Activated T-cell treated with anti-CD3 and anti-CD28 coated beads for 1 hour (primary cell): ENCODE results near the gene GRHL1.
"Not testable (repeated sequence)": the region's sequence is repeated elsewhere in the genome, so short reads cannot be mapped to it uniquely, and the experiment has no call there.

Source experiments
- DNase-seq: peaks from one replicate; pipeline ENCODE4 v3.0.0-alpha.2; 2020; ENCODE audit warnings: low read depth

GRHL1 gene

DNA sequence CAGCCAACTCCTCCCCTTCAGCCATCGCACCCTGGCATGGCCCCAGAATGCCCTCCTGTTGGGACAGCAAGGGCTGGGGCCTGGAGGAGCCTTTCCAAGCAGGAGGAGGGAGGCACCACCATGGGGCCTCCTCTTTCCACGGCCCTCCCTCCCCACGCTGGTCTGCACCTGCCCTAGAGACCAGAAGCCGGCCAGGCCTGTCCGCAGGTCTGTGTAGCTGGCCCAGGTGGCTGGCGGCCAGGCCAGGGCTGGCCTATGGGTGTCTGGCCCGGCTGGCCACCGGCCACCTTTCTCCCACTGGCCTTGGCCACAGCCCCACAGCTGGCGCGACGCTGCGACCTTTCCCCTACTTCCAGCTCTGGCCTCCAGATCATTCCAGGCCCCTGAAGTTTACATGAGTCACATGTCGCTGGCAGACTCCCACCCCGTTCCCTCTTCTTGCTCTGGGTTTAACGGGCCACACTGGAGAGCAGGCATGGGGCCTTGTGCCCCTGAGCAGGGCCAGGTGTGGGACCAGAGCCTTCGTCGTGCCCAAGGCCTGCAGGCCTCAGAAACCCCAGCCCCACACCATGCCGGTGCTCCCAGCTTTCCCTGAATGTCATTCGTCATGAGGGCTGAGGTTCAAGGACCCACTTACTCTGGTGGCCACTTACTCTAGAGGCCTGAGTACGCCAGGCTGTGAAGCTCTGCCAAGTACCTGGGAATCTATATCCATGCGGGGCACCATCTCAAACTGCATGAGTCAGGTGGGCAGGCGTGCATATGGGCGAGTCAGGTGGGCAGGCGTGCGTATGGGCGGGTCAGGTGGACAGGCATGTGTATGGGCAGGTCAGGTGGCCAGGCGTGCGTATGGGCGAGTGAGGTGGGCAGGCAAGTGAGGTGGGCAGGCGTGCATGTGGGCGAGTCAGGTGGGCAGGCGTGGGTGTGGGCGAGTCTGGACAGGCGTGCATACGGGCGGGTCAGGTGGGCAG lies 58.6 kb downstream of the GRHL1 start:
- DNase-seq = no peak

DNA sequence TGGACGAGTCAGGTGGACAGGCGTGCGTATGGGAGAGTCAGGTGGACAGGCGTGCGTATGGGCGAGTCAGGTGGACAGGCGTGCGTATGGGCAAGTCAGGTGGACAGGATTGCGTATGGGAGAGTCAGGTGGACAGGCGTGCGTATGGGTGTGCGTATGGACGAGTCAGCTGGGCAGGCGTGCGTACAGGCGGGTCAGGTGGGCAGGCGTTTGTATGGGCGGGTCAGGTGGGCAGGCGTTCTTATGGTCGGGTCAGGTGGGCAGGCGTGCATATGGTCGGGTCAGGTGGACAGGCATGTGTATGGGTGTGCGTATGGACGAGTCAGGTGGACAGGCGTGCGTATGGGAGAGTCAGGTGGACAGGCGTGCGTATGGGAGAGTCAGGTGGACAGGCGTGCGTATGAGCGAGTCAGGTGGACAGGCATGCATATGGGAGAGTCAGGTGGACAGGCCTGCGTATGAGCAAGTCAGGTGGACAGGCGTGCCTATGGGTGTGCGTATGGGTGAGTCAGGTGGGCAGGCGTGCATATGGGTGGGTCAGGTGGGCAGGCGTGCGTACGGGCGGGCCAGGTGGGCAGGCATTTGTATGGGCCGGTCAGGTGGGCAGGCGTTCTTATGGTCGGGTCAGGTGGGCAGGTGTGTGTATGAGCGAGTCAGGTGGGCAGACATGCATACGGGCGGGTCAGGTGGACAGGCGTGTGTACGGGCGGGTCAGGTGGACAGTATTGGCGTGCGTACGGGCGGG lies 59.5 kb downstream of the GRHL1 start:
- not testable (repeated sequence) for DNase-seq

GRCh38 chr2:10011606-10012325 lies 60.3 kb downstream of the GRHL1 start:
- not testable (repeated sequence) for DNase-seq

DNA sequence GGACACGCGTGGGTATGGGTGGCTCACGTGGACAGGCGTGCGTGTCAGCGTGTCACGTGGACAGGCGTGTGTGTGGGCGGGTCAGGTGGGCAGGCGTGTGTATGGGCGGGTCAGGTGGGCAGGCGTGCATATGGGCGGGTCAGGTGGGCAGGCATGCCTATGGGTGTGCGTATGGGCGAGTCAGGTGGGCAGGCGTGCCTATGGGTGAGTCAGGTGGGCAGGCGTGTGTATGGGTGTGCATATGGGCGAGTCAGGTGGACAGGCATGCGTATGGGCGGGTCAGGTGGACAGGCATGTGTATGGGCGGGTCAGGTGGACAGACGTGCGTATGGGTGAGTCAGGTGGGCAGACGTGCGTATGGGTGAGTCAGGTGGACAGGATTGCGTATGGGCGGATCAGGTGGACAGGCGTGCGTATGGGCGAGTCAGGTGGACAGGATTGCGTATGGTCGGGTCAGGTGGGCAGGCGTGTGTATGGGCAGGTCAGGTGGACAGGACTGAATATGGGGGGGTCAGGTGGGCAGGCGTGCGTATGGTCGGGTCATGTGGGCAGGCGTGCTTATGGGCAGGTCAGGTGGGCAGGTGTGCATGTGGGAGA lies 61.0 kb downstream of the GRHL1 start:
- DNase-seq = not testable (repeated sequence)

- no peak for DNase-seq
These were observed 61.5 kb downstream of the GRHL1 start for GRCh38 chr2:10012963-10013461.

DNA sequence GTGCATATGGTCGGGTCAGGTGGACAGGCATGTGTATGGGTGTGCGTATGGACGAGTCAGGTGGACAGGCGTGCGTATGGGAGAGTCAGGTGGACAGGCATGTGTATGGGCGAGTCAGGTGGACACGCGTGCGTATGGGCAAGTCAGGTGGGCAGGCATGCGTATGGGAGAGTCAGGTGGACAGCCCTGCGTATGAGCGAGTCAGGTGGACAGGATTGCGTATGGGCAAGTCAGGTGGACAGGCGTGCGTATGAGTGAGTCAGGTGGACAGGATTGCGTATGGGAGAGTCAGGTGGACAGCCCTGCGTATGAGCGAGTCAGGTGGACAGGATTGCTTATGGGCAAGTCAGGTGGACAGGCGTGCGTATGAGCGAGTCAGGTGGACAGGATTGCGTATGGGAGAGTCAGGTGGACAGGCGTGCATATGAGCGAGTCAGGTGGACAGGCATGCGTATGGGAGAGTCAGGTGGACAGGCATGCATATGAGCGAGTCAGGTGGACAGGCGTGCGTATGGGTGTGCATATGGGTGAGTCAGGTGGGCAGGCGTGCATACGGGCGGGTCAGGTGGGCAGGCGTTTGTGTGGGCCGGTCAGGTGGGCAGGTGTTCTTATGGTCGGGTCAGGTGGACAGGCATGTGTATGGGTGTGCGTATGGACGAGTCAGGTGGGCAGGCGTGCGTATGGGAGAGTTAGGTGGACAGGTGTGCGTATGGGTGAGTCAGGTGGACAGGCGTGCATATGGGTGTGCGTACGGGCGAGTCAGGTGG lies 62.3 kb downstream of the GRHL1 start:
- not testable (repeated sequence) for DNase-seq

- DNase-seq = no peak
These were observed 63.1 kb downstream of the GRHL1 start for GRCh38 chr2:10014418-10015190.

DNA sequence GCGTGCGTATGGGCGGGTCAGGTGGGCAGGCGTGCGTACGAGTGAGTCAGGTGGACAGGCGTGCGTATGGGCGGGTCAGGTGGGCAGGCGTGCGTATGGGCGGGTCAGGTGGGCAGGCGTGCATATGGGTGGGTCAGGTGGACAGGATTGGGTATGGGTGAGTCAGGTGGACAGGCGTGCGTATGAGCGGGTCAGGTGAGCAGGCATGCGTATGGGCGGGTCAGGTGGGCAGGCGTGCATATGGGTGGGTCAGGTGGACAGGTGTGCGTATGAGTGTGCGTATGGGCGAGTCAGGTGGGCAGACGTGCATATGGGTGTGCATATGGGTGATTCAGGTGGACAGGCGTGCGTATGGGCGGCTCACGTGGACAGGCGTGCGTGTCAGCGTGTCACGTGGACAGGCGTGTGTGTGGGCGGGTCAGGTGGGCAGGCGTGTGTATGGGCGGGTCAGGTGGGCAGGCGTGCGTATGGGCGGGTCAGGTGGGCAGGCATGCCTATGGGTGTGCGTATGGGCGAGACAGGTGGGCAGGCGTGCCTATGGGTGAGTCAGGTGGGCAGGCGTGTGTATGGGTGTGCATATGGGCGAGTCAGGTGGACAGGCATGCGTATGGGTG lies 64.0 kb downstream of the GRHL1 start:
- not testable (repeated sequence) for DNase-seq

- DNase-seq = no peak
These were observed 64.7 kb downstream of the GRHL1 start for GRCh38 chr2:10016001-10016801.

GRCh38 chr2:10016802-10017258 lies 65.3 kb downstream of the GRHL1 start:
- no peak for DNase-seq

DNA sequence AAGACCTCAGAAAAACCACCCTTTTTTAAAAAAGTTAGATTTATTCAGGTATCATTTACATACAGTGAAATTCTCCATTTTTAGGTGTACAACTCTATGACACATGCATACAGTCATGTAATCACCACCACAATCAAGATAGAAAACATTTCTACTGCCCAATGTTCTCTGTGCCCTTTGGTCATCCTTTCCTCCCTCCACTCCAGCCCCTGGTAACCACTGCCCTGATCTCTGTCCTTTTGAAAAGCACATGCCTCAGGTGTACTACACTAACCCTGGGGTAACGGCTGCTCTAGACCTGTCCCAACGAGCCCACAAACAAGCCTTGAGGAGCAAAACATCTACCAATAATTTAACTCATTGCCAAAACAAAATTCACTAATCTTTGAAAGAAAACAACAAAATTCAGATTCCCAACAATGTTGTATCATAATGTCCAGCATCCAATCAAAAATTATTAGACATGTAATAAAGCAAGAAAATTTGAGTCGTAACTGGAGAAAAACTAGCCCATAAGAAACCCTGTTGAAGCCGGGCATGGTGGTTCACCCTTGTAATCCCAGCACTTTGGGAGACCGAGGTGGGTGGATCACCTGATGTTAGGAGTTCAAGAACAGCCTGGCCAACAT lies 65.9 kb downstream of the GRHL1 start:
- DNase-seq = no peak

DNA sequence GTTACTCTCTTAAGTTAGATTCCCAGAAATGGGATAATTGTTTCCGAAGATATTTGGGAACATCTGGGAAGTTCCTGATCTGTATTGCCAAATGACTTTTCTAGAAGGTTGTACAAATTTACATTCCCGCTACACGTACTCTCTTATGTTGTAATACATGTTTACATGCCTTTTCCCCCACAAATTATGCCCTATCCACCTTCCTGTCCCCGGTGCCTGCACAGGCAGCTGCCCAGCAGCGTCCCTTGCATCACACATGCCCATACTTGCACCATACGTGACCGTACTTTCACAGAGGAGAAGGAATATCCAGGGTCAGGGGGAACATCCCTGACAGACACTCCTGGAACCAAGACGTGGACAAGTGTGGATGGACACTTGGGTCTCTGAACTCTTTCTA lies 67.7 kb downstream of the GRHL1 start:
- no peak for DNase-seq

- DNase-seq = no peak
These were observed 68.3 kb downstream of the GRHL1 start for GRCh38 chr2:10019602-10020400.

DNA sequence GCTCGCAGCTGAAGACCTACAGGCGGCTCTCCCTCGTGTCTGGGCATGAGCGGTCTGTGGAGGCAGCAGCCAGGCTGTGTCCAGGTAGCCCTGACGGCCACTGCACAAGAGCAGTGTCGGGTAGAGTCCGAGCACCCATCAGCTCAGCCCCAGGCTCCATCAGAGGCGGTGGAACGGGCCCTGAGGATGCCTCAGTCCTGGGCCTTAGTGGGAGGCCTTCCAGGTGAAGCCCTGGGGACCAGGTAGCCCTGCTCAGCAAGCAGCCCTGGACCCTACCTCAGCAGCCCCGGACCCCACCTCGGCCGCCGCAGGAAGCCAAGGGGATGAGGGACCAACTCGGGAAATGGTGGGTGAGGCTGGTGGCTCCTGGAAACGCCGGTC lies 70.5 kb downstream of the GRHL1 start:
- DNase-seq = no peak

DNA sequence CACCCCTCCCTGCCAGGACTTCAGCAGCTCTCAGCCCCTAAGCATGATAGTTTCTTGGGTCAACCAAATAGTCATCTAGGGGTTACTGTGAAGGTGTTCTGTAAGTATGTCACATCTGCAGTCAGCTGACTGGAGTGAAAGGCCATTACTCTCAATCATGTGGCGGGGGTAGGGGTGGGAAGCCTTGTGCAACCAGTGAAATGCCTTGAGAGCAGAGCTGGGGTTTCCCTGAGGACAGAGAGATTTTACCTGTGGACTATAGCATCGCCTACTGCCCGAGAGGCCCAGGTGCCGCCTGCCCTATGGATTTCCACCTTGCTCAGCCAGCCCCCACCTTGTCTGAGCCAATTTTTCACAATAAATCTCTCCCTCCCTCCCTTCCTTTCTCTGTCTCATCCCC lies 71.0 kb downstream of the GRHL1 start:
- no peak for DNase-seq

DNA sequence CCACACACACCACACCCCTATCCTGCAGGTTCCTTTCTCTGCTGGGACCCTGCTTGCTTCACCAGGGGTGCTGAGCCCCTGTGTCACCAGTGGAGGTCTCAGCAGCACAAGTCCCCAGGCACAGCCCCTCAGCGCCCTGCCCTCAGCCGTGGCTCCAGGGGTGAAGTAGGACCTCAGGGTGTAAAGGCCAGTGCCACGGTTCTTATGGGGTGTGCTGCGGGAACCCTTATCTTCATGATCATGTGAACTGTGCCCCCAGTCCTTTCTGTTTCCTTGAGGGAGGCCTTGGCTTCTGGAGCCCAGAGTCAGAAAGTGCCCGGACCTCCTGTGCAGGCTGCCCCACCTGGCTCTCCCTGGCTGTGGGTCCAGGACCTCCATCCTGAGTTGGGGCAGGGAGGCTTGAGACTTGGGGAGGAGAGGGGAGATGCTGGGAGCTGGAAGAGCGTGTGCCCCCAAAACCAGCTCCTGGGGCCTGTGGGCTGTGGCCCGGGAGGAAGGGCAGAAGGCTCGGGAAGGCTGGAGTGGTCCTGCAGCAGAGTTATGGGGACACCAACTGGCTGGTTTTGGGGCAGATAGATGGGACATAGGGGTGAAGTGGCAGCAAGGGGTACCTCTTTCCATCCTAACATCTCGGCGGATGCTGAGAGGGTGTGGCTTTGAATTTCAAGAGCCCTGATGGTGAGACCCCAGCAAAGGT lies 71.6 kb downstream of the GRHL1 start:
- DNase-seq = no peak
